Mononuclear cell (primary cell): Measurements from ENCODE around the gene HLA-B. TPM values are rescaled to one million over a fixed set of nuclear protein-coding genes. Genes with fewer than 3 reads are reported as not detected.

ENCODE experiments used
- H3K27me3 ChIP-seq: 2 replicates; pipeline ENCODE4 v1.6.0; 2011; ENCODE audit warnings: low read length, control low read depth; ENCODE audit not compliant: insufficient read depth
- H3K4me1 ChIP-seq: 2 replicates; pipeline ENCODE4 v1.5.1; 2011; ENCODE audit warnings: mild to moderate bottlenecking, low read length, control low read depth; ENCODE audit not compliant: insufficient read depth
- H3K4me3 ChIP-seq: 2 replicates; pipeline ENCODE4 v1.5.1; 2011; ENCODE audit warnings: mild to moderate bottlenecking, low read length, moderate library complexity
- H3K9me3 ChIP-seq: 2 replicates; pipeline ENCODE4 v1.5.1; 2011; ENCODE audit warnings: low read depth, mild to moderate bottlenecking, control low read depth, low read length
- total RNA-seq: library from RNA; depleted of rRNA; stranded (reverse); fragments of >200 nt; gene quantifications from one replicate; pipeline ENCODE4 v1.2.3, GENCODE V29; 2012

Gene HLA-B
- total RNA-seq, 1 donor: 3,997 TPM

GRCh38 chr6:31351401-31352309 is 5.3 kb downstream of the HLA-B start:
- Histone ChIP-seq H3K9me3 (no peaks in the 10 kb centered on the region), H3K4me1 (peaks cover 42% of the 10 kb centered on the region), H3K27me3 (no peaks in the 10 kb centered on the region), H3K4me3 (no peak overlapping the region)

GRCh38 chr6:31351033-31351380 is 6.0 kb downstream of the HLA-B start:
- H3K27me3 ChIP-seq: no peaks in the 10 kb centered on the region
- H3K4me3 ChIP-seq: no peak overlapping the region
- H3K9me3 ChIP-seq: no peaks in the 10 kb centered on the region
- peaks cover 42% of the 10 kb centered on the region for H3K4me1 ChIP-seq

GRCh38 chr6:31350196-31351032 is 6.6 kb downstream of the HLA-B start:
- H3K27me3 ChIP-seq: no peaks in the 10 kb centered on the region
- no peaks in the 10 kb centered on the region for H3K9me3 ChIP-seq
- H3K4me1 ChIP-seq: peaks cover 37% of the 10 kb centered on the region
- no peak overlapping the region for H3K4me3 ChIP-seq

GRCh38 chr6:31349301-31349700 is 7.7 kb downstream of the HLA-B start:
- Histone ChIP-seq H3K4me1 (peaks cover 26% of the 10 kb centered on the region), H3K27me3 (no peaks in the 10 kb centered on the region), H3K4me3 (no peak overlapping the region), H3K9me3 (no peaks in the 10 kb centered on the region)

DNA sequence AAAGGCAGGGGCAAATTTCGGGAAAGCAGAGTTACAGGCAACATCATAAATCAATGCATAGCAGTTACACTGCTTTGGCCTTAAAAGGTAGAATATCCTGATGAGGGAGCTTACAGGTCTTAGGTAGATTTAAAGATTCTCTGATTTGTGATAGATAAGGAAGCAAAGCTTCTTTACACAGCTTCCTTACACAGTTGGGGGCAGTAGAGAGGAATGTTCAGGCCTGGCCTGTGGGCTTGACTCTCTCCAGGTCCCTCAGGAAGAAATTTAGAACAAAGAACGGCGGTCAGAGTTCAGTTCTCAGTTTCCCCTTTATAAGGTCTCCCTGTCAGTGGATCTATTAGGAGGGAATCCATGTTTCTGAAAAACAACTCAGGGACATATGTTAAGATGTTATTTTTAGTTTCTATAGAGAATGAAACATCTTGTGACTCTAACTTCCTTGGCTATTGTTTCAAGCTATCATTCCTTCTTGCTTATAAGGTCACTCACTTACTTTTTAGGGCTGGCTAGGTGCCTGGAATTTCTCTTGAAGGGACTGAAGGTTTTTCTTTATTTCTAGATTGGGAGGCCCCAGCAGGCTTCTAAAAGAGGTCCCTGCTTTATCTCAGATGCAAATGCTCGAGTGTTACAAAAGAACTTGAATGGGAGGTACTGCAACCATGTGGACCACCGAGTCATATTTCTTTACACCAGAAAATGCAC is 11.8 kb downstream of the HLA-B start:
- Histone ChIP-seq H3K27me3 (no peaks in the 10 kb centered on the region), H3K4me3 (no peak overlapping the region), H3K4me1 (no peaks in the 10 kb centered on the region), H3K9me3 (no peaks in the 10 kb centered on the region)

DNA sequence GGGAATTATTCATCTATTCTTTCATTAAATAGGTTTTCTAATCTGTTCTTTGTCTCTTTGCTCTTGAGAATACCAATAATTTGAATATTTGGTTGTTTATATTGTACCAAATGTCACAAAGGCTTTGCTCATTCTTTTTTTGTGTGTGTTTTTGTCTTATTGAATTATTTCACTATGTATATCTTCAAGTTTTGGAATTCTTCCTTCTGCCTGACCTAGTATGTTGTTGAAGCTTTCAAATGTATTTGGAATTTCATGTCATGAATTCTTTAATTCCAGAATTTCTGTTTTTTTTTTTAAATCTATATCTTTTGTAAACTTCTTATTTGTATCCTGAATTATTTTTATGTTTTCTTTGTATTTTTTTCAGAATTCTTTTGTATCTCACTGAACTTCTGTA is 16.8 kb downstream of the HLA-B start:
- Histone ChIP-seq H3K4me1 (no peaks in the 10 kb centered on the region), H3K27me3 (no peaks in the 10 kb centered on the region), H3K9me3 (peaks cover 30% of the 10 kb centered on the region), H3K4me3 (no peak overlapping the region)

GRCh38 chr6:31339210-31339609 is 17.8 kb downstream of the HLA-B start:
- H3K9me3 ChIP-seq: peaks cover 36% of the 10 kb centered on the region
- H3K4me1 ChIP-seq: no peaks in the 10 kb centered on the region
- no peak overlapping the region for H3K4me3 ChIP-seq
- H3K27me3 ChIP-seq: no peaks in the 10 kb centered on the region

DNA sequence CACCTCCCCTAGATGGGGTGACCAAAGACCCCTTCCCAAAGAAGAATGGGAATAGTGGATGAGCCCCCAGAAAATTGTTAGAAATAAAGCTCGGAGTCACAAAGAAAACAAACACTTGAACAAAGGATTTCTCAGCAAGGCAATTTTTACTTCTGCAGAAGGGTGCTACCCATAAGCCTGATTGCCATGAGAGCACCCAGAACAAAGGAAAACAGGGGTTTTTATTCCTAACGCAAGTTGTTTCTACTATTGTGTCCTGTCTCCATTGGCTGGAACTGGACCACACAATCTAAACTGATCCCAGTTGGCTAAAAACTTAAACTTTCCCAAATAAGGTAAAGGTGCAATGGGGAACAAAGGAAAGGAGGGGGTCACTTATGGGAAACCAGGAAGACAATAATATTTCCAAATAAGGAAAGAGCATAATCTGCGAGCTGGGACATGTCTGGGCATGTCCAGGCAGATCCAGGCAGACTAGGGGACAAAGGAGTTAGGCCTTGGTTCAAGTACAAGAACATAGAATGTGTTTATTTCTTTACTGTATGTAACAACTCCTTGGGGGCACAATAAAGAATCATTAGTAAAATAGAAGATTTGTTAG is 20.0 kb downstream of the HLA-B start:
- no peaks in the 10 kb centered on the region for H3K4me1 ChIP-seq
- no peaks in the 10 kb centered on the region for H3K27me3 ChIP-seq
- H3K9me3 ChIP-seq: peaks cover 36% of the 10 kb centered on the region
- no peak overlapping the region for H3K4me3 ChIP-seq

GRCh38 chr6:31332637-31333602 is 24.1 kb downstream of the HLA-B start:
- Histone ChIP-seq H3K4me1 (no peaks in the 10 kb centered on the region), H3K4me3 (no peak overlapping the region), H3K27me3 (no peaks in the 10 kb centered on the region), H3K9me3 (peaks cover 31% of the 10 kb centered on the region)

GRCh38 chr6:31328355-31328960 is 28.5 kb downstream of the HLA-B start:
- no peaks in the 10 kb centered on the region for H3K9me3 ChIP-seq
- H3K4me1 ChIP-seq: no peaks in the 10 kb centered on the region
- no peak overlapping the region for H3K4me3 ChIP-seq
- H3K27me3 ChIP-seq: no peaks in the 10 kb centered on the region

DNA sequence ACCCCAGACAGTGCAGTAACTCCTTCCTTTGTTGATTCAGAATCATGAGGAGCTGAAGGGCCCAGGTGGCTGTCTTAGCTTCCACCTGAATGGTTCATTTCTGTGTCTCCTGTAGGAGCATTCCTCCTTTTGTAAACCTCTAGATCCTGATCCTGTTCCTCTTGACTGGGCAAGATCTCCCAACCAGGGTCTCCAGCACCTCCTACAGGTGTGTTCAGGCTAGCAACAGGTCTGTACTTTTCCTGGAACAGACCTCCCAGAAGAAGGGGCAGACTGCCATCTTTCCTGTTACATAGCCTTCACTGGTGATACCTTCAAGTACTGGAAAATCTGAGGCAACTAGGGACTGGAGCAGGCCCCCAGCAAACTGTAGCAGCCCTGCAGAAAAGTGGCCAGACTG is 35.2 kb downstream of the HLA-B start:
- Histone ChIP-seq H3K9me3 (no peaks in the 10 kb centered on the region), H3K27me3 (peaks cover 15% of the 10 kb centered on the region), H3K4me1 (no peaks in the 10 kb centered on the region), H3K4me3 (no peak overlapping the region)

DNA sequence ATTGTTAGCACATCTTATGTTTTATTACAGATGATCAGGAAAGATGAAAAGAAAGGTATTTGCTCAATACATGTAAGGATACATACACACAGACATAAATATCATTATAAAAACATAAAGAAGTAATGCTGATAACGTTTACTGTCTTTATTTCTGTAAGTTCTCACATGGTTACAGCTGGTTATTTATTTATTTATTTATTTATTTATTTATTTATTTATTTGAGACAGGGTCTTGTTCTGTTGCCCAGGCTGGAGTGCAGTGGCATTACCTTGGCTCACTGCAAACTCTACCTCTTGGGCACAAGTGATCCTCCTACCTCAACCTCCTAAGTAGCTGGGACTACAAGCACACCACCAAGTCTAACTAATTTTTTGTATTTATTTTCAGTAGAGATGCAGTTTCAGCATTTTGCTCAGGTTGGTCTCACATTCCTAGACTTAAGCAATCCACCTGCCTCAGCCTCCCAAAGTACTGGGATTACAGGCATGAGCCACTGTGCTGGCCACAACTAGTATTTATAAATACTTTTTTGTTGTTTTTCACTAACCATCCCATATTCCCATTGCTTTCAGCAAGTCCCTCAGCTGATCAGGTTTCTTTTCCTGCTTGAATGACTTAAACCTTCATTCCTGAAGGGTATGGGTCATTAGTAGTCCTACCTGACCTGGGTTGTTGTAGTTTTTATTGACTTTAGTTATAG is 35.8 kb downstream of the HLA-B start:
- no peak overlapping the region for H3K4me3 ChIP-seq
- no peaks in the 10 kb centered on the region for H3K4me1 ChIP-seq
- peaks cover 15% of the 10 kb centered on the region for H3K27me3 ChIP-seq
- H3K9me3 ChIP-seq: no peaks in the 10 kb centered on the region

DNA sequence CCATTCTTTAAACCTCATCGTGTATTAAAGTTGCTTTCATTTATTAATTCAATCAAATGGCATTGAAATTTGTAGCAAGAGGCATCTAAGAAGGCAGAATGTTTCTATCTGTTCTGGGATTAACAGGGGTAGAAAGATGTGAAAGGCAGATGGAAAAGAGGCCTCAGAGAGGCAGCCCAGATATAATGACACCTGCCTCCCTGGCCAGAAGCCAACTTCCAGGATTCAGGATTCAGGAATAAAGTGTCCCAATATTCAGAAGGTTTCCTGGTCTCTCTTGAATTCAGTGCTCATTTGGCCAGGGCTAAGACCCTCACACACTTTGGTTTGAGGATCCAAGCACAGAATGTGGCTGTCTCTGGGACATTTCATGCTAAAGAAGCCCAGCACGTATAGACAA is 39.9 kb downstream of the HLA-B start:
- H3K4me3 ChIP-seq: no peak overlapping the region
- no peaks in the 10 kb centered on the region for H3K9me3 ChIP-seq
- no peaks in the 10 kb centered on the region for H3K4me1 ChIP-seq
- peaks cover 39% of the 10 kb centered on the region for H3K27me3 ChIP-seq
